ENCODE measurements around the gene PTK6. TPM values are rescaled to one million over a fixed set of nuclear protein-coding genes. Genes with fewer than 3 reads are reported as not detected.

The PTK6 gene
- total RNA-seq, 2 experiments from 2014 or later = 0.19 to 0.22 TPM

DNA sequence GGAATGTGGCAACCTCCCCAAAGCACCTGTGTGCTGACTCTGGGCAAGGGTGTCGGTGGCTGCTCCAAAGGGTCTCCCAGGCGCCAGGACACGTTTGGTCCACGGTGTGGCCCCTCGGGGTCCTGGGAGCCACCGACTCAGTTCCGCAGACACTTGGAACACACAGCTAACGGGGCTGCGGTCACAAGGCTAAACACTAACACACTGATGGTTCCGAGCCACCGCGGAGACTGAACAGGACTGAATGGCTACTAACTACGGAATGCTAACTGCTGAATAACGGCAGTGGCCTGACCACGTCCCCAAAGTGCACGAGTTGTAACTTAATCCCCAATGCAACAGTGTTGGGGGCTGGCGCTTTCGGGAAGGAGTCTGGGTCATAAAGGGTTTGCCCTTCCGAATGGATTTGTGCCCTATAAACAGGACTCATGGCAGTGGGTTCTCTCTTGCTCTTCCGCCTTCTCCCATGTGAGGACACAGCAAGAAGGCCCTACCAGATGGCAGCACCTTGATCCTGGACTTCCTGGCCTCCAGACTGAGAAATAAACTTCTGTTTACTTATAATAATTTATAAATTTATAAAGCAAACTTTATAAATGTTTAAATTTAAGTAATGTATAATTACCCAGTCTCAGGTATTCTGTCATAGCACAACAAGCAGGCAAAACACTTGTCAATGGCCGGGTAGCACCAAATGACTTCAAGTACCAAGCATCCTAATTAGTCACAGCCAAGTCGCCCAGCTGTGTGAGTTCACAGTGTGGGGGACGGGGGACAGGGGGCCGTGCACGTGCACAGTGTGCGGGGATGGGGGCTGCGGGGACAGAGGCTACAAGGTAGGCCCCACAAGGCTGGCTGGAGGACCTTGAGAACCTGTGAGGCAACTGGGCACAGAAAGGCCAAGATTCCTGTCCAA lies 36.0 kb downstream of the PTK6 start:
- Histone ChIP-seq H3K36me3 (ENCODE audit: insufficient read depth, low read length) (no peaks in the 10 kb centered on the region), H3K9me3 (ENCODE audit: control insufficient read depth in 1 of 2, insufficient read depth in 1 of 2, low read length in 2 of 2) (peaks cover 13 to 34% of the 10 kb centered on the region in 2 experiments), H3K4me3 (ENCODE audit: low read length) (no peak overlapping the region), H3K4me1 (ENCODE audit: insufficient read depth, low read length) (peaks cover 26% of the 10 kb centered on the region), H3K27me3 (ENCODE audit: control insufficient read depth in 1 of 2, insufficient read depth in 2 of 2, low read length in 2 of 2) (peaks cover 26 to 38% of the 10 kb centered on the region in 2 experiments), H3K27ac (ENCODE audit: low read depth in 1 of 2, low read length in 2 of 2) (no peak overlapping the region)
- peaks cover 5% of the 10 kb centered on the region for H3K4me1 Mint-ChIP-seq (ENCODE audit: low read depth)
- DNase-seq (peak in 1 of 14 experiments; percentile 17), ATAC-seq (ENCODE audit: poor library complexity) (no peak)
- intact Hi-C loops (cut with DNase I, micrococcal nuclease) = no loop called here
- no peak overlapping the region for H3K27ac Mint-ChIP-seq
- H3K36me3 Mint-ChIP-seq (ENCODE audit: low read depth) = no peaks in the 10 kb centered on the region
- ChIA-PET CTCF (no interaction called here), POLR2A (no interaction called here)
- peak overlapping the region; percentile 42 for H3K4me3 Mint-ChIP-seq
- peaks cover 35% of the 10 kb centered on the region for H3K27me3 Mint-ChIP-seq
- TF ChIP-seq, protein P1, sequence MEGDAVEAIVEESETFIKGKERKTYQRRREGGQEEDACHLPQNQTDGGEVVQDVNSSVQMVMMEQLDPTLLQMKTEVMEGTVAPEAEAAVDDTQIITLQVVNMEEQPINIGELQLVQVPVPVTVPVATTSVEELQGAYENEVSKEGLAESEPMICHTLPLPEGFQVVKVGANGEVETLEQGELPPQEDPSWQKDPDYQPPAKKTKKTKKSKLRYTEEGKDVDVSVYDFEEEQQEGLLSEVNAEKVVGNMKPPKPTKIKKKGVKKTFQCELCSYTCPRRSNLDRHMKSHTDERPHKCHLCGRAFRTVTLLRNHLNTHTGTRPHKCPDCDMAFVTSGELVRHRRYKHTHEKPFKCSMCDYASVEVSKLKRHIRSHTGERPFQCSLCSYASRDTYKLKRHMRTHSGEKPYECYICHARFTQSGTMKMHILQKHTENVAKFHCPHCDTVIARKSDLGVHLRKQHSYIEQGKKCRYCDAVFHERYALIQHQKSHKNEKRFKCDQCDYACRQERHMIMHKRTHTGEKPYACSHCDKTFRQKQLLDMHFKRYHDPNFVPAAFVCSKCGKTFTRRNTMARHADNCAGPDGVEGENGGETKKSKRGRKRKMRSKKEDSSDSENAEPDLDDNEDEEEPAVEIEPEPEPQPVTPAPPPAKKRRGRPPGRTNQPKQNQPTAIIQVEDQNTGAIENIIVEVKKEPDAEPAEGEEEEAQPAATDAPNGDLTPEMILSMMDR (IDR thresholded peaks at IDR 0.05) = no peak
- peaks cover 2% of the 10 kb centered on the region for H3K9me3 Mint-ChIP-seq

DNA sequence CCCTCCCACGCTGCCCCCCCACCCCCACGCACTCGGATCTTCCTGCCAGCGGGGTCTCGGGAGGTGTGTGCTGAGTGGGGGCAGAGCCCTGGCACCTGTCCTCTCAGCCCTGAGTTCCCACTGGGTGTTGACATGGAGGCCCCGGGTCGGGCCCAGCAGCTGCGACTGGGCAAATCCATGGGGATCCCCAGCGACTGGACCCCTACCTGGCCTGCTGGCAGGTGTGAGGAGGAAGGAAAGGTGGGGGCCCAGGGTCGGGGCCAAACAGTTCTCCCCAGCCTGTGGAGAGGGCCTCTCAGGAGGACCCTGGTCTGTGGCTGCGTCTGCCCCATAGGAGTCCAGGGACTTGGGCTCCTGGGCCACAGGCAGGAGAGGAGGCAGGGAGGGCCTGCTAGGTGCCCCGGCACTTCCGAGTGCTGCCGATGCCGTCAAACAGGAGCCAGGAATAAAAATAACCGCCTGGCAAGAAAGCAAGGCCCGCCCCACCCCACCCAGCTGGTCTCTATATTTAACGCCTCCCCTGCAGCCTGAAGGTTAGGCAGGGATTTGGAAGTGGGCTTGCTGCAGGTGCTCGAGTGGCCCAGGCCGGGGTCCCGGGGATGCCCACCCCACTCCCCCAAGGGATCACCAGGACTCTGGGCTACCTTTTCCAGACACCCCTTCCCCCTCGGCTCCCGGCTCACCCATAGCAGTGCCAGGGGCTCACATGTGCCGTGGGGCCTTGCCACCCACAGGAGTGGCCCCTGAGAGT lies 36.9 kb downstream of the PTK6 start:
- DNase-seq = peak in 1 of 14 experiments; percentile 29
- Mint-ChIP-seq H3K27me3 (peaks cover 33% of the 10 kb centered on the region), H3K27ac (no peak overlapping the region), H3K4me1 (ENCODE audit: low read depth) (peaks cover 5% of the 10 kb centered on the region), H3K4me3 (no peak overlapping the region), H3K9me3 (peaks cover 2% of the 10 kb centered on the region), H3K36me3 (ENCODE audit: low read depth) (no peaks in the 10 kb centered on the region)
- TF ChIP-seq, protein P1 (IDR thresholded peaks at IDR 0.05) = no peak
- peaks cover 26 to 34% of the 10 kb centered on the region in 2 experiments for H3K27me3 ChIP-seq (ENCODE audit: control insufficient read depth in 1 of 2, insufficient read depth in 2 of 2, low read length in 2 of 2)
- ChIA-PET CTCF (no interaction called here), POLR2A (no interaction called here)
- peaks cover 33% of the 10 kb centered on the region for H3K4me1 ChIP-seq (ENCODE audit: insufficient read depth, low read length)
- no peak for ATAC-seq (ENCODE audit: poor library complexity)
- intact Hi-C loops (cut with DNase I, micrococcal nuclease) = no loop called here
- H3K36me3 ChIP-seq (ENCODE audit: insufficient read depth, low read length) = no peaks in the 10 kb centered on the region
- H3K27ac ChIP-seq (ENCODE audit: low read depth in 1 of 2, low read length in 2 of 2) = no peak overlapping the region
- H3K4me3 ChIP-seq (ENCODE audit: low read length) = no peak overlapping the region
- peaks cover 9 to 28% of the 10 kb centered on the region in 2 experiments for H3K9me3 ChIP-seq (ENCODE audit: control insufficient read depth in 1 of 2, insufficient read depth in 1 of 2, low read length in 2 of 2)

DNA sequence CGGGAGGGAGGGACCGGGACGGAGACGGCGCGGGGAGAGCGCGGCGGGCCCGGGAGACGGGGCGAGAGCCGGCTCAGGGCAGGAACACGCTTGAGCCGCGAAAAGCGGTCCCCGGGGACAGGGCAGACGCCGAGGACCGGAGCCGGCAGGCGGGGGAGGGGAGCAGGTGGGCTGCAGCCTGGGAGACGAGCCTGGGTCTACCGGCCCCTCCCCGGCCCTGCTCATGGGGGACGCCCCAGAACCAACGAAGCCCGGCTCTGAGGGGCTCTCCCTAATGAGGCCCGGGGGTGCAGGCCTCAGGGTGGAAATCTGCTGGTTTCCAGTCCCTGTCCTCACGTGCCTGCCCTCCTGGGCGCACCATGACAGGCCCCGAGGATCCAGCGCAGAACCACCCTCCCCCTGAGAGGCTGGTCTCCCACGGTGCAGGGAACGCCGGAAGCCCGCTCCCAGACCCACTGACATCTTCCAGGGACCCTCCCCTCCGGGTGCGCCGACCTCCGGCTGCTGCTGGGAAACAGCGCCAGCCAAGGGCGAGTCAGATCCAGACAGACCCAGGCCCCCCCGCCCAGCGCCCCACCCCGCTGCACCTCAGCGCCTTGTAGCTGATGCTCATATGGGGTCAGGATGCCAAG lies 37.7 kb downstream of the PTK6 start:
- CTCF ChIA-PET = no interaction called here
- Mint-ChIP-seq H3K27me3 (peaks cover 27% of the 10 kb centered on the region), H3K4me3 (no peak overlapping the region), H3K36me3 (ENCODE audit: low read depth) (no peaks in the 10 kb centered on the region), H3K4me1 (ENCODE audit: low read depth) (peaks cover 5% of the 10 kb centered on the region), H3K9me3 (peaks cover 2% of the 10 kb centered on the region), H3K27ac (no peak overlapping the region)
- no peaks in the 10 kb centered on the region for H3K36me3 ChIP-seq (ENCODE audit: insufficient read depth, low read length)
- intact Hi-C loops (cut with DNase I, micrococcal nuclease) = loop anchor here in 1 of 2 experiments (5.0 kb wide), 1 partner anchor 623 kb away; no protein-coding TSS in a partner anchor
- ATAC-seq (ENCODE audit: poor library complexity) (peak; percentile 6), DNase-seq (peak in 1 of 14 experiments; percentile 28)
- peaks cover 33% of the 10 kb centered on the region for H3K4me1 ChIP-seq (ENCODE audit: insufficient read depth, low read length)
- H3K4me3 ChIP-seq (ENCODE audit: low read length) = peak overlapping the region; percentile 24
- peaks cover 26 to 34% of the 10 kb centered on the region in 2 experiments for H3K27me3 ChIP-seq (ENCODE audit: control insufficient read depth in 1 of 2, insufficient read depth in 2 of 2, low read length in 2 of 2)
- POLR2A ChIA-PET = no interaction called here
- peaks cover under 1 to 20% of the 10 kb centered on the region in 2 experiments for H3K9me3 ChIP-seq (ENCODE audit: control insufficient read depth in 1 of 2, insufficient read depth in 1 of 2, low read length in 2 of 2)
- TF ChIP-seq, protein P1 (IDR thresholded peaks at IDR 0.05) = no peak
- H3K27ac ChIP-seq (ENCODE audit: low read depth in 1 of 2, low read length in 2 of 2) = no peak overlapping the region

Data from CD4-positive, alpha-beta T cell (primary cell).